ENCODE results near the gene DCBLD2.

Gene DCBLD2

DNA sequence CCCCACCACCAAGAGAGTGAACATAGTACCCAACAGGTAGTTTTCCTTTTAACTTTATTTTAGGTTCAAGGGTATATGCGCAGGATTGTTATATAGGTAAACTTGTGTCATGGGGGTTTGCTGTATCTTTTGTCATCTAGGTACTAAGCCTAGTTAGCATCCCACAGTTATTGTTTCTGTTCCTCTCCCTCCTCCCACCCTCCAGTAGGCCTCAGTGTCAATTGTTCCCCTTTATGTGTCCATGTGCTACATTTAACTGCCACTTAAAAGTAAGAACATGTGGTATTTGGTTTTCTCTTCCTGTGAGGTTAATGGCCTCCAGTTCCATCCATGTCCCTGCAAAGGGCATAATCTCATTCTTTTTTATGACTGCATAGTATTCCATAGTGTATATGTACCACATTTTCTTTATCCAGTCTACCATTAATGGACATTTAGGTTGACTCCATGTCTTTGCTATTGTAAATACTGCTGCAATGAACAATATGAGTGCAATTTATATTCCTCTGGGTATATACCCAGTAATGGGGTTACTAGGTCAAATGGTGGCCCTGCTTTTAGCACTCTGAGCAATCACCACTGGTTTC, 72.2 kb downstream of the DCBLD2 start:
- DNase-seq (ENCODE audit: low read depth in 2 of 2), result no peak

GRCh38 chr3:98827221-98827920, 74.1 kb downstream of the DCBLD2 start:
- DNase-seq (ENCODE audit: low read depth in 2 of 2), result no peak

GRCh38 chr3:98826126-98826525, 75.4 kb downstream of the DCBLD2 start:
- no peak for DNase-seq (ENCODE audit: low read depth in 2 of 2)

DNA sequence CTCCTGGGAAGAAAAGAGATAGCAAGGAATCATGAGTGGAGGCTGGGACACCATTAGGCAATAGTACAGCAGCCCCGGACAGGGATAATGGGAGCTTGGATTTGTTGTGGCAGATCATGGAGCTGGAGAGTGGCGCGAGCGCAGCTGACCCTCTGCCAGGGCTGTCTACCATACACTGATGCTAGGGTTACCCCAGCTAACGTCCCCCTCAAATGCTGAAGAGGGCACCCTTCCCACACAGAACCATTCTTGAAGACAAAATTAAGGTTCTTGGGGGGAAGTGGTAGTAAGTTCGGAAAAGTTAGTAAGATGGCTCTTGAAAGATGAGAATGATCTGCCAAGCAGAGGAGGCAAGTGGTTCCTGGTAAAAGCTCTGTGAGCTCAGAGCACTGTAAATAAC, 77.2 kb downstream of the DCBLD2 start:
- DNase-seq (ENCODE audit: low read depth in 2 of 2), result no peak

GRCh38 chr3:98823791-98824190, 77.7 kb downstream of the DCBLD2 start:
- no peak for DNase-seq (ENCODE audit: low read depth in 2 of 2)

DNA sequence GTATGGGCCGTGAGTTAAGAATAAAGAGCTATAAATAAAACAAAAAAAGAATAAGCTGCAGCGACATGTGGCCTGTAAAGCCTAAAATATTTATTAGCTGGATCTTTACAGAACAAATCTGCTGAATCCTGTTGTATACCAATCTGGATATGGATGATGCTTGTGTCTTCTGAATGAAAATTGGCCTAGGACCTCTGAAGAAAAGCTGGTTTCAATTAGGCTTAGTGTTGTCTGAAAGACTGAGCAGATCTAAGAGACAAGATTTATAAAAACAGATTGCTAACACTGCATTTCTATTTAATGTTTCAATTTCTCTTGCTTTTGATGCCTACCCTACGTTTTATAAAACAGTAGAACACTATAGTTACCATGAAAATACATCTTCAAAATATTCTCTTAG, 80.4 kb downstream of the DCBLD2 start:
- no peak for DNase-seq (ENCODE audit: low read depth in 2 of 2)

GRCh38 chr3:98817547-98818041, 83.9 kb downstream of the DCBLD2 start:
- DNase-seq (ENCODE audit: low read depth in 2 of 2), result no peak

DNA sequence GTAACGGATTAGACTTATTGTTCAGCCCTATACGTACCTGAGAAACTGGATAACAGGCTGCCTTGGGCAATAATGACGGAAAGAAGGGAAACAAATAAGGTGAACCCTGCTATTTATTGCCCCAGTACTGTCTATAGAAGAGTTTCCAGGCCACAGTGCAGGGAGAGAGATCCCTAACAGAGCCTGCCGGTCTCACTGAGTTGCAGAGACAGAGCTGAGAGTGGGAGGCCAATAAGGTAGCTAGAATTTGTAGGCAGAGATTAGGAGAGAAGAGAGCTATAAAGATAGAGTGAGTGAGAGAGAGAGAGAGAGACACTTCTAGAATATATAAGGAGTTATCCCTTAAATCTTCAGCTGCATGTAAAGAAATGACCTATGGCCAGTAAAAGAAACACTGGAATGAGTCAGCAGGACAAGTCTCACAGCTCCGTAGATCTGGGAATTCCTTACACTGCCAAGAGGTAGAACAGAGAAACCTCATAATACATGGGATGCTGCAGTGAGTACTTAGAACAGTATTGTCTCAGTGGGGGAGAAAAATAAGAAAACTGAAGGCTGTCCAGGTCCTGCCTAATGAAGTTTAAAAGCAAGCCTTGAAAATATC, 86.6 kb downstream of the DCBLD2 start:
- no peak for DNase-seq (ENCODE audit: low read depth in 2 of 2)

GRCh38 chr3:98812851-98813374, 88.6 kb downstream of the DCBLD2 start:
- no peak for DNase-seq (ENCODE audit: low read depth in 2 of 2)

GRCh38 chr3:98811048-98811447, 90.4 kb downstream of the DCBLD2 start:
- no peak for DNase-seq (ENCODE audit: low read depth in 2 of 2)

- no peak for DNase-seq (ENCODE audit: low read depth in 2 of 2)
These were observed 91.9 kb downstream of the DCBLD2 start for GRCh38 chr3:98809557-98809956.

DNA sequence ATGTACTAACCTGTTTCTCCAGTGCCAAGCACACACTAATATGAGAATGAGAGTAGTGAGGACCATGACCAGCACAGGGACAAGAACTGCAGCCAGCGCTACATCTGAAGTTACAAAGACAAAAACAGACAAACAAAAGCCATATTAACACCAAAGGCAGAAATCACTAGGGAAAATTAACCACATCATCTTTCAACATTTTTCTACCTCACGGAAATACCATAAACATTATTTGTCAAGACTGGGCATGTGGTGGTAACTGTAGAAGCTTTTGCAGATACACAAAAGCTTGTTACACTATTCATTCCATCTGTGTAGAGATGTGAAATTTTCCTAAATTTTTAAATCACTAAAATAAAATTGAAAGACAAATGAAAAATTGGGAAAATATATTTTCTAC, 93.4 kb downstream of the DCBLD2 start:
- no peak for DNase-seq (ENCODE audit: low read depth in 2 of 2)

DNA sequence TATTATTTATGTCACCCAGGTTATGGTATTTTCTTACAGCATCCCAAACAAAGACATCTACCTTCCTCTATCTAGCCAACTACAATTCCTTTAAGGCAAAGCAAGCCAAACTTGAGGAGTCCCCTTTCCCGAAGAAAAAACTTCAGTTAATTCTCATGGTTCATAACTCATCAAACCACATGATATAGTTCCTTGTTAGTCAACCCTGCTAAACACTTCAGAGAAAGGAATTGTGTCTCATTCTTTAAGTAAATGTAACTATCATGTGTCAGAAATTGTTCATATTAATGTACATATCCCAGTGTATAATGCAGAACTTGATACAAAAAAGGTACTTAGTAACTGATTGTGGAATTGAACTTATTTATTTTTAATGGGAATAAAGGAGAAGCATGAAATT, 93.9 kb downstream of the DCBLD2 start:
- no peak for DNase-seq (ENCODE audit: low read depth in 2 of 2)

- DNase-seq (ENCODE audit: low read depth in 2 of 2), result no peak
These were observed 94.5 kb downstream of the DCBLD2 start for GRCh38 chr3:98807011-98807410.

DNA sequence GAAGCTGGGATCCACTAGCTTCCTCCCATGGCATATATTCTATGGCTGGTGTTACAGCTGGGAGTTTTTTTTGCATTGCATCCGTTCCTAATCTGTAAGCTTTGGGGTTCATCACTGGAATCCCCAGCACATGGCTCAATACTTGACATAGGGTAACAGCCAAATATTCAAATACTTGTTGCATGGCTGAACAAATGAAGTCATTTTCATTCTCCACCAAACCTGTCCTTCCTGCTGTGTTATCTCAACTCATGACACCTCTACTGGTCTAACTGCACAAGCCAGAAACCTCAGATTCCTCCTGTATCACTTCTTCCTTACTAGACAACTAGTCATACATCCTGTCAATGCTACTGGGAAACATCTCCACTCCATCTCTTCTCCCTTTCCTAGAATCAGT, 95.0 kb downstream of the DCBLD2 start:
- DNase-seq (ENCODE audit: low read depth in 2 of 2), result no peak

DNA sequence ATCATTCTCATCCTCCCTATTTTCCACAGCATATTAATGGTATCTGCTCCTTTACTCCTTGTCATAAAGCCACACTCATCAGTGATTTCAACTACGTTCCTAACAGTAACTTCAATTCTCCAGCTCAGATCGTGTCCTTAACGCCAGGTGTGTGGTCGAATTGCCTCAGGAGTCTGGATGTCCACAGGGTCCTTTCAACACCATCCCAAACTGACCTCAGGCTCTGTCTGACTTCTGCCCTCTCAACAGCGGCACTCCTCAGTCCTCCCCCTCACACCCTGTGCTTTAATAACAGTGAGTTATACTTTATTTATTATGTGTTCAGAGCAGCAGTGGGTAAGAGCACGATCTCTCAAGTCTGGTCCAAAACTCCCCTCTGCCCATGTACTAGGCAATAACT, 95.9 kb downstream of the DCBLD2 start:
- DNase-seq (ENCODE audit: low read depth in 2 of 2), result no peak

- no peak for DNase-seq (ENCODE audit: low read depth in 2 of 2)
These were observed 100.3 kb downstream of the DCBLD2 start for GRCh38 chr3:98801043-98801747.

DNA sequence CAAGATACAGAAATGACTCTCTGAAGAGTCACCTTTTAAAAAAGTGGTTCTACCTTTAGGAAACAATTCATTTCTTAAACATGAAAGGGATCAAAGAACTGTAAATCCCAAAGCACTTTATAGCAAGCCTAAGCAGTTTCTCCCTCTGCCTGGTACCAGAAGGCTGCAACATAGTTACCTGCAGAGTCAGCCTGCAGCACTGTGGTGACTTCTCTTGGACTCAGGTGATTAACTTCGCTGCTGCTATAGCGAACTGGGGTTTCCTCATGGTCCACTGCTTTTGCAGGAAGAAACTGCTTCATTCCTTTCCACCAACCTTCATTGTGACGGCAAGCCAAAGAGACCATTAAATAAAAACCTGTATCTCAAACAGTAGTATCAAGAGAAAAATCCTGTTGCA, 101.1 kb downstream of the DCBLD2 start:
- no peak for DNase-seq (ENCODE audit: low read depth in 2 of 2)

- no peak for DNase-seq (ENCODE audit: low read depth in 2 of 2)
These were observed 102.0 kb downstream of the DCBLD2 start for GRCh38 chr3:98799479-98799878.

GRCh38 chr3:98798820-98799219, 102.7 kb downstream of the DCBLD2 start:
- no peak for DNase-seq (ENCODE audit: low read depth in 2 of 2)

GRCh38 chr3:98797905-98798304, 103.6 kb downstream of the DCBLD2 start:
- no peak for DNase-seq (ENCODE audit: low read depth in 2 of 2)

- DNase-seq (ENCODE audit: low read depth in 2 of 2), result no peak
These were observed 105.2 kb downstream of the DCBLD2 start for GRCh38 chr3:98796334-98796733.

All from stimulated activated CD4-positive, alpha-beta T cell treated with anti-CD3 and anti-CD28 coated beads, Interleukin-15, amount 100 ng/mL, for 48 hours (primary cell).